Osteocyte (in vitro differentiated cells): ENCODE measurements around the gene PSMA5. TPM values are rescaled to one million over a fixed set of nuclear protein-coding genes. Genes with fewer than 3 reads are reported as not detected.
A peak's percentile ranks its signal among the peaks of the same experiment; 100 is the strongest.
"Not testable (repeated sequence)": the region's sequence is repeated elsewhere in the genome, so short reads cannot be mapped to it uniquely, and the experiment has no call there.

Experiments used
- DNase-seq: peaks from one replicate; pipeline ENCODE4 v3.0.0; 2021; ENCODE audit warnings: mixed read lengths; ENCODE audit not compliant: unreplicated experiment; ENCODE audit errors: extremely low spot score
- H3K27ac Mint-ChIP-seq: one replicate; pipeline ENCODE4 v1.8.0; 2021; ENCODE audit warnings: mild to moderate bottlenecking, mixed read lengths; ENCODE audit not compliant: unreplicated experiment
- H3K27me3 Mint-ChIP-seq: one replicate; pipeline ENCODE4 v1.8.0; 2021; ENCODE audit warnings: mixed read lengths; ENCODE audit not compliant: unreplicated experiment
- H3K36me3 Mint-ChIP-seq: one replicate; pipeline ENCODE4 v1.8.0; 2021; ENCODE audit warnings: mixed read lengths; ENCODE audit not compliant: unreplicated experiment
- H3K4me1 Mint-ChIP-seq: one replicate; pipeline ENCODE4 v1.8.0; 2021; ENCODE audit warnings: mixed read lengths; ENCODE audit not compliant: unreplicated experiment
- H3K4me3 Mint-ChIP-seq: one replicate; pipeline ENCODE4 v1.8.0; 2021; ENCODE audit warnings: mild to moderate bottlenecking, moderate library complexity, mixed read lengths; ENCODE audit not compliant: unreplicated experiment
- H3K9me3 Mint-ChIP-seq: one replicate; pipeline ENCODE4 v1.8.0; 2021; ENCODE audit warnings: mixed read lengths; ENCODE audit not compliant: unreplicated experiment
- CTCF ChIP-seq: fragments of 200-600 bp; sonication (generic); IDR thresholded peaks from 2 replicates; pipeline ENCODE4 v1.5.0; 2021; ENCODE audit warnings: antibody characterized with exemption, mild to moderate bottlenecking, moderate library complexity
- total RNA-seq: library from RNA; stranded (reverse); gene quantifications from 2 replicates; pipeline ENCODE4 v1.2.1, GENCODE V29; 2021

PSMA5 gene
- total RNA-seq, 1 donor from 2014 or later: 108 TPM

GRCh38 chr1:109466125-109466451 is 39.8 kb upstream of the PSMA5 start:
- no peak for DNase-seq
- Mint-ChIP-seq H3K9me3 (no peaks in the 10 kb centered on the region), H3K36me3 (no peaks in the 10 kb centered on the region), H3K4me1 (peaks cover 4% of the 10 kb centered on the region), H3K27ac (no peak overlapping the region), H3K4me3 (peak overlapping the region; percentile 67), H3K27me3 (peaks cover 87% of the 10 kb centered on the region)
- TF ChIP-seq CTCF: no peak

GRCh38 chr1:109457819-109458218 is 31.6 kb upstream of the PSMA5 start:
- Mint-ChIP-seq H3K4me1 (no peaks in the 10 kb centered on the region), H3K4me3 (no peak overlapping the region), H3K36me3 (peaks cover 3% of the 10 kb centered on the region), H3K27me3 (peaks cover 74% of the 10 kb centered on the region), H3K27ac (no peak overlapping the region), H3K9me3 (peaks cover 10% of the 10 kb centered on the region)
- TF ChIP-seq CTCF: no peak
- DNase-seq: no peak

- H3K27ac Mint-ChIP-seq: no peak overlapping the region
- no peak for TF ChIP-seq CTCF
- peaks cover 3% of the 10 kb centered on the region for H3K36me3 Mint-ChIP-seq
- no peak overlapping the region for H3K4me3 Mint-ChIP-seq
- H3K27me3 Mint-ChIP-seq: peaks cover 71% of the 10 kb centered on the region
- DNase-seq: no peak
- peaks cover 11% of the 10 kb centered on the region for H3K9me3 Mint-ChIP-seq
- H3K4me1 Mint-ChIP-seq: no peaks in the 10 kb centered on the region
Measured at GRCh38 chr1:109454497-109455133, 28.4 kb upstream of the PSMA5 start.

- no peak for TF ChIP-seq CTCF
- DNase-seq: no peak
- no peak overlapping the region for H3K4me3 Mint-ChIP-seq
- H3K27ac Mint-ChIP-seq: no peak overlapping the region
- H3K4me1 Mint-ChIP-seq: no peaks in the 10 kb centered on the region
- H3K27me3 Mint-ChIP-seq: peaks cover 63% of the 10 kb centered on the region
- no peaks in the 10 kb centered on the region for H3K36me3 Mint-ChIP-seq
- peaks cover 3% of the 10 kb centered on the region for H3K9me3 Mint-ChIP-seq
Measured at GRCh38 chr1:109447524-109447923, 21.3 kb upstream of the PSMA5 start.

- H3K27me3 Mint-ChIP-seq: peaks cover 55% of the 10 kb centered on the region
- H3K9me3 Mint-ChIP-seq, H3K27ac Mint-ChIP-seq, H3K4me1 Mint-ChIP-seq, H3K4me3 Mint-ChIP-seq, DNase-seq, H3K36me3 Mint-ChIP-seq: not testable (repeated sequence)
Measured at GRCh38 chr1:109445949-109446695, 19.9 kb upstream of the PSMA5 start.
